ENCODE measurements around the gene MXD3. TPM values are rescaled to one million over a fixed set of nuclear protein-coding genes. Genes with fewer than 3 reads are reported as not detected.

The MXD3 gene
- total and polyA plus RNA-seq, 2 donors (not counting 3 experiments of a cell fraction or from before 2014, with no cell fraction given) = 38.4 to 44.2 TPM

- peak; percentile 82 for FAIRE-seq
- POLR2A ChIA-PET = interaction anchor here (1.3 kb wide), 1 partner anchor 40 kb away, joined by 4 read pairs; the partner anchor contains the start of gene LMAN2
These were observed 824 bp downstream of the MXD3 start for GRCh38 chr5:177310757-177311391.

GRCh38 chr5:177310332-177310731, 1.4 kb downstream of the MXD3 start:
- no peak overlapping the region for H3K4me3 ChIP-seq (replicated peaks in 1 of 3; ENCODE audit: insufficient read depth in 1 of 3, low read depth in 1 of 3, low read length in 3 of 3)
- H3K36me3 ChIP-seq (ENCODE audit: control insufficient read depth in 2 of 2, extremely low read depth in 1 of 2, insufficient read depth in 2 of 2, low read length in 2 of 2) = peaks cover 0 to 11% of the 10 kb centered on the region in 2 experiments
- intact Hi-C loops (cut with micrococcal nuclease) = loop anchor here (5.0 kb wide), 2 partner anchors 57 to 658 kb away; no protein-coding TSS in a partner anchor
- TF ChIP-seq EZH2 (IDR thresholded peaks at IDR 0.05; ENCODE audit: borderline replicate concordance, low read depth, low read length, severe bottlenecking) (no peak), POLR2AphosphoS5 (IDR thresholded peaks at IDR 0.05; ENCODE audit: insufficient read depth, low read depth, low read length) (no peak), FOS (IDR thresholded peaks at IDR 0.05; ENCODE audit: borderline replicate concordance, insufficient read depth, low read length) (no peak), MAX (IDR thresholded peaks at IDR 0.05; ENCODE audit: insufficient read depth, insufficient read length) (no peak), GATA2 (IDR thresholded peaks at IDR 0.05; ENCODE audit: insufficient read depth, insufficient read length, low read depth, low read length) (no peak)
- TF ChIP-seq, protein P1, sequence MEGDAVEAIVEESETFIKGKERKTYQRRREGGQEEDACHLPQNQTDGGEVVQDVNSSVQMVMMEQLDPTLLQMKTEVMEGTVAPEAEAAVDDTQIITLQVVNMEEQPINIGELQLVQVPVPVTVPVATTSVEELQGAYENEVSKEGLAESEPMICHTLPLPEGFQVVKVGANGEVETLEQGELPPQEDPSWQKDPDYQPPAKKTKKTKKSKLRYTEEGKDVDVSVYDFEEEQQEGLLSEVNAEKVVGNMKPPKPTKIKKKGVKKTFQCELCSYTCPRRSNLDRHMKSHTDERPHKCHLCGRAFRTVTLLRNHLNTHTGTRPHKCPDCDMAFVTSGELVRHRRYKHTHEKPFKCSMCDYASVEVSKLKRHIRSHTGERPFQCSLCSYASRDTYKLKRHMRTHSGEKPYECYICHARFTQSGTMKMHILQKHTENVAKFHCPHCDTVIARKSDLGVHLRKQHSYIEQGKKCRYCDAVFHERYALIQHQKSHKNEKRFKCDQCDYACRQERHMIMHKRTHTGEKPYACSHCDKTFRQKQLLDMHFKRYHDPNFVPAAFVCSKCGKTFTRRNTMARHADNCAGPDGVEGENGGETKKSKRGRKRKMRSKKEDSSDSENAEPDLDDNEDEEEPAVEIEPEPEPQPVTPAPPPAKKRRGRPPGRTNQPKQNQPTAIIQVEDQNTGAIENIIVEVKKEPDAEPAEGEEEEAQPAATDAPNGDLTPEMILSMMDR (IDR thresholded peaks at IDR 0.05; ENCODE audit: extremely low read depth in 1 of 2, insufficient read depth in 1 of 2, low read depth in 1 of 2, low read length in 2 of 2) = no peak
- H3K9ac ChIP-seq (replicated peaks; ENCODE audit: extremely low read depth, insufficient read depth, low read length) = no peak overlapping the region
- dilution Hi-C loops (cut with MboI; ENCODE audit: extremely low pct_ligation_motif_present, low sequenced_read_pairs) = no loop called here
- no peaks in the 10 kb centered on the region for H3K9me3 ChIP-seq (replicated peaks; ENCODE audit: control insufficient read depth, insufficient read depth, low read length)
- no TSS peak for BruUV-seq (replicated peaks)
- H3K4me1 ChIP-seq (ENCODE audit: control insufficient read depth, extremely low read depth, insufficient read depth, low read length) = peaks cover 25% of the 10 kb centered on the region
- peaks cover 18% of the 10 kb centered on the region for H3K79me2 ChIP-seq (ENCODE audit: control insufficient read depth, insufficient read depth, low read length)
- no peaks in the 10 kb centered on the region for H3K9me1 ChIP-seq (replicated peaks; ENCODE audit: control insufficient read depth, extremely low read depth, insufficient read depth, low read length)
- ChIA-PET CTCF (interaction anchor here (0.6 to 3.4 kb wide), 43 partner anchors 9 to 863 kb away, joined by 3 to 45 read pairs (median 5); partner anchors contain the start of genes FGFR4, GRK6, LMAN2 and NSD1), POLR2A (interaction anchor here (0.7 to 1.3 kb wide), 2 partner anchors 41 to 63 kb away, joined by 3 to 4 read pairs; partner anchors contain the start of gene LMAN2)
- no peak for DNase-seq (ENCODE audit: low read depth, low spot score)
- H3K4me2 ChIP-seq (ENCODE audit: insufficient read depth, low read length) = peak overlapping the region; percentile 50
- no peaks in the 10 kb centered on the region for H4K20me1 ChIP-seq (replicated peaks; ENCODE audit: control insufficient read depth, extremely low read depth, insufficient read depth, low read length)
- H3K27me3 ChIP-seq (ENCODE audit: control insufficient read depth in 2 of 2, insufficient read depth in 2 of 2, low read length in 2 of 2) = no peaks in the 10 kb centered on the region
- FAIRE-seq = no peak
- no peak overlapping the region for H3K27ac ChIP-seq (ENCODE audit: insufficient read depth, low read depth, low read length)
- H2AFZ ChIP-seq (ENCODE audit: low read depth, low read length) = no peak overlapping the region

More at GRCh38 chr5:177310757-177311391, 824 bp downstream of the MXD3 start:
- Histone ChIP-seq H3K36me3 (ENCODE audit: control insufficient read depth in 2 of 2, extremely low read depth in 1 of 2, insufficient read depth in 2 of 2, low read length in 2 of 2) (peaks cover 0 to 9% of the 10 kb centered on the region in 2 experiments), H3K27ac (ENCODE audit: insufficient read depth, low read depth, low read length) (no peak overlapping the region), H2AFZ (ENCODE audit: low read depth, low read length) (no peak overlapping the region), H3K79me2 (ENCODE audit: control insufficient read depth, insufficient read depth, low read length) (peaks cover 13% of the 10 kb centered on the region), H3K9ac (replicated peaks; ENCODE audit: extremely low read depth, insufficient read depth, low read length) (no peak overlapping the region), H3K4me2 (ENCODE audit: insufficient read depth, low read length) (peak overlapping the region; percentile 50), H3K9me3 (replicated peaks; ENCODE audit: control insufficient read depth, insufficient read depth, low read length) (no peaks in the 10 kb centered on the region), H3K27me3 (ENCODE audit: control insufficient read depth in 2 of 2, insufficient read depth in 2 of 2, low read length in 2 of 2) (no peaks in the 10 kb centered on the region), H4K20me1 (replicated peaks; ENCODE audit: control insufficient read depth, extremely low read depth, insufficient read depth, low read length) (no peaks in the 10 kb centered on the region), H3K4me3 (replicated peaks in 1 of 3; ENCODE audit: insufficient read depth in 1 of 3, low read depth in 1 of 3, low read length in 3 of 3) (peak overlapping the region; percentile 49 to 64 (median 58)), H3K9me1 (replicated peaks; ENCODE audit: control insufficient read depth, extremely low read depth, insufficient read depth, low read length) (no peaks in the 10 kb centered on the region), H3K4me1 (ENCODE audit: control insufficient read depth, extremely low read depth, insufficient read depth, low read length) (peaks cover 22% of the 10 kb centered on the region)
- dilution Hi-C loops (cut with MboI; ENCODE audit: extremely low pct_ligation_motif_present, low sequenced_read_pairs) (no loop called here), intact Hi-C loops (cut with micrococcal nuclease) (loop anchor here (5.0 kb wide), 2 partner anchors 56 to 659 kb away; no protein-coding TSS in a partner anchor)
- peak; percentile 54 for TF ChIP-seq POLR2AphosphoS5 (IDR thresholded peaks at IDR 0.05; ENCODE audit: insufficient read depth, low read depth, low read length)
- TF ChIP-seq FOS (IDR thresholded peaks at IDR 0.05; ENCODE audit: borderline replicate concordance, insufficient read depth, low read length) = no peak
- TF ChIP-seq GATA2 (IDR thresholded peaks at IDR 0.05; ENCODE audit: insufficient read depth, insufficient read length, low read depth, low read length) = no peak
- BruUV-seq (replicated peaks) = TSS peak; percentile 23
- DNase-seq (ENCODE audit: low read depth, low spot score) = peak; percentile 71
- CTCF ChIA-PET = interaction anchor here (0.7 to 3.4 kb wide), 28 partner anchors 8 to 863 kb away, joined by 3 to 45 read pairs (median 6); partner anchors contain the start of genes FGFR4, GRK6 and NSD1

Data from endothelial cell of umbilical vein (primary cell).